ENCODE data around the gene COPS6.

- TF ChIP-seq ARNTL (CRISPR knock-in tag; IDR thresholded peaks at IDR 0.05; ENCODE audit: borderline replicate concordance, low read depth), result no peak
- no peak for TF ChIP-seq ESRRG (CRISPR knock-in tag; IDR thresholded peaks at IDR 0.05)
Measured at GRCh38 chr7:100132126-100132525, 43.4 kb downstream of the COPS6 start.

Measured in SK-N-SH treated with all-trans-retinoic acid at 6 μM for 48 hours (cell line).